ENCODE results near the gene CDKN2A. TPM values are rescaled to one million over a fixed set of nuclear protein-coding genes. Genes with fewer than 3 reads are reported as not detected.

CDKN2A gene
- total RNA-seq, 3 donors from 2014 or later (not counting 1 experiment from before 2014, with no cell fraction given), result 3.5 to 7.7 (median 3.8) TPM

DNA sequence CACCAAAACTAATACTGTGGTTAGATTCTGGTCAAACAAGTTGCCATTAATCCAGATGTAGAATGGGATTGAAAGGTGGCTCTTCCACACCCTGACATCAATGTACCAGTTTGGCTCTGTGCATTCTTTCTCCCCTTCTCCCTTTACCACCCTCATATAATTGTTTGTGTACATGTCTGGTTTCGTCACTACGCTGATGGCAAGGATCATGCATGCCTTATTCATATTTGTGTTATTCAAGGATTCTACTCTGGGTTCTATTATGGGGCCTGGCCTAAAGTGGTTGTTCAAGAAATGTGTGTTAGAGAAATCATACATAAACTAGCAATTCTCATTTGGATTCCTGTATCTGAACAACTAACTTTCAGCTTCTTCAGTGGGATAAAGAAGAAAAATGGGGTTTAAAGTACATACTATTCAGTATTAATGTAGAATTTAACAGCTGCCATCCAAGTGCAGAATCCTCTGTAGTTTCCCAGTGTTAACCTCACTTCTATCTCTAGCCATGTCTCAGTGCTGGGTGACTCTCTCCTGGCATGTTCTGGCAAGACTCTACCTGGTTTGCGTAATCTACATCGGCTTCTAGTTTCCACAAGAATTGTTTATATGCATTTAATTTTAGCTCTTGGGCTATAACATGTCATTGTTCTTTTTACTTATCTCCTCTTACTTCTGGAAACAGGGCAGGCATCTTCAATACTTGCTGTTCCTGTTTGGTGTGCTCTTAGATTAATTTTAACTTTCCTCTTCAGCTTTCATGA lies 42.9 kb upstream of the CDKN2A start:
- no peak for TF ChIP-seq CTCF (IDR thresholded peaks at IDR 0.05)
- H3K4me3 Mint-ChIP-seq, result no peak overlapping the region
- no peaks in the 10 kb centered on the region for H3K9me3 Mint-ChIP-seq
- intact Hi-C loops (cut with micrococcal nuclease), result no loop called here
- DNase-seq (no peak), ATAC-seq (no peak)
- H3K27ac Mint-ChIP-seq, result no peak overlapping the region
- no peaks in the 10 kb centered on the region for H3K36me3 ChIP-seq (ENCODE audit: control insufficient read depth, insufficient read depth, low read length)
- no peak overlapping the region for H3K4me3 ChIP-seq (ENCODE audit: low read length)
- no peaks in the 10 kb centered on the region for H3K9me3 ChIP-seq (ENCODE audit: control insufficient read depth, insufficient read depth, low read length)
- WGBS (ENCODE audit: insufficient coverage), result 100% methylated on average over 1 of the region's 4 CpGs
- H3K27ac ChIP-seq (ENCODE audit: low read length), result no peak overlapping the region
- peaks cover 9 to 10% of the 10 kb centered on the region in 2 donors for H3K4me1 Mint-ChIP-seq
- H3K36me3 Mint-ChIP-seq, result no peaks in the 10 kb centered on the region
- peaks cover 0 to 6% of the 10 kb centered on the region in 2 donors for H3K27me3 Mint-ChIP-seq (ENCODE audit: low read depth in 2 of 2)
- peaks cover 3% of the 10 kb centered on the region for H3K27me3 ChIP-seq (ENCODE audit: control insufficient read depth, insufficient read depth, low read length)
- H3K4me1 ChIP-seq (ENCODE audit: control insufficient read depth, insufficient read depth, low read length), result peaks cover 6% of the 10 kb centered on the region

DNA sequence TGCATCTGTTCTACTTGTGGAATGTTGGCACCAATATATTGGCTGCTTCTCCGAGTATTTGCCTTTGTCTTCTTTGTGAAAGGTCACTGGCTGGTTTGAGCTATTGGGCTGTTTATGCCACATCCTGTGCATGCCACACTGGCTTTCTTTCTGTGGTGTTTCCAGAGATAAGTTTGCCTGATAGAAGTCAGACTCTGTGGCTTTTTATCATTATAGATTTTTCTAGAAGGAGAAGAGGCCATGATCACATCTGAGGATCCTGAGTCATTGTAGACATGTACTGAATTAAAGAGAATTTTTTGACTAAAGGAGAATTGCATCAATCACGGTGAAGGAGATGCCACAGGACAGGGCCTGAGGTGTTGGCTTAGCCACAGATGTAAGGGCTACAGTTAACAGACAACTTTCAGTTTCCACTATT lies 41.4 kb upstream of the CDKN2A start:
- 45% methylated on average over 2 of the region's 2 CpGs for WGBS (ENCODE audit: insufficient coverage)
- H3K4me1 ChIP-seq (ENCODE audit: control insufficient read depth, insufficient read depth, low read length), result peaks cover 6% of the 10 kb centered on the region
- DNase-seq, result no peak
- Mint-ChIP-seq H3K27ac (peak overlapping the region in 1 of 2 donors; percentile 55), H3K4me1 (peaks cover 9 to 10% of the 10 kb centered on the region in 2 donors), H3K9me3 (no peaks in the 10 kb centered on the region), H3K36me3 (no peaks in the 10 kb centered on the region), H3K27me3 (ENCODE audit: low read depth in 2 of 2) (peaks cover 0 to 6% of the 10 kb centered on the region in 2 donors), H3K4me3 (no peak overlapping the region)
- ATAC-seq, result peak; percentile 24 to 66 (median 50)
- no peak overlapping the region for H3K4me3 ChIP-seq (ENCODE audit: low read length)
- peaks cover 3% of the 10 kb centered on the region for H3K27me3 ChIP-seq (ENCODE audit: control insufficient read depth, insufficient read depth, low read length)
- no peak overlapping the region for H3K27ac ChIP-seq (ENCODE audit: low read length)
- TF ChIP-seq CTCF (IDR thresholded peaks at IDR 0.05), result no peak
- no peaks in the 10 kb centered on the region for H3K36me3 ChIP-seq (ENCODE audit: control insufficient read depth, insufficient read depth, low read length)
- intact Hi-C loops (cut with micrococcal nuclease), result no loop called here
- H3K9me3 ChIP-seq (ENCODE audit: control insufficient read depth, insufficient read depth, low read length), result no peaks in the 10 kb centered on the region

GRCh38 chr9:22033012-22033630 lies 38.9 kb upstream of the CDKN2A start:
- Mint-ChIP-seq H3K27me3 (ENCODE audit: low read depth in 2 of 2) (no peaks in the 10 kb centered on the region), H3K36me3 (no peaks in the 10 kb centered on the region)
- WGBS (ENCODE audit: insufficient coverage), result 91% methylated on average over 6 of the region's 8 CpGs

More at GRCh38 chr9:22033012-22033630, 38.9 kb upstream of the CDKN2A start:
- DNase-seq (no peak), ATAC-seq (no peak)
- H3K27me3 ChIP-seq (ENCODE audit: control insufficient read depth, insufficient read depth, low read length), result no peaks in the 10 kb centered on the region
- Mint-ChIP-seq H3K9me3 (no peaks in the 10 kb centered on the region), H3K4me3 (no peak overlapping the region), H3K4me1 (peaks cover 9 to 10% of the 10 kb centered on the region in 2 donors), H3K27ac (no peak overlapping the region)
- no peak overlapping the region for H3K27ac ChIP-seq (ENCODE audit: low read length)
- no peak for TF ChIP-seq CTCF (IDR thresholded peaks at IDR 0.05)
- peaks cover 6% of the 10 kb centered on the region for H3K4me1 ChIP-seq (ENCODE audit: control insufficient read depth, insufficient read depth, low read length)
- no peaks in the 10 kb centered on the region for H3K9me3 ChIP-seq (ENCODE audit: control insufficient read depth, insufficient read depth, low read length)
- H3K36me3 ChIP-seq (ENCODE audit: control insufficient read depth, insufficient read depth, low read length), result no peaks in the 10 kb centered on the region
- no peak overlapping the region for H3K4me3 ChIP-seq (ENCODE audit: low read length)
- intact Hi-C loops (cut with micrococcal nuclease), result no loop called here
